Subcutaneous abdominal adipose tissue (tissue), 5 donors: ENCODE data around the gene SBK3.

ENCODE experiments used
- H3K27ac ChIP-seq: one replicate; pipeline ENCODE4 v1.7.0; 2013; ENCODE audit warnings: low read depth, mild to moderate bottlenecking, inconsistent platforms, low read length, moderate library complexity
- H3K27me3 ChIP-seq, 5 donors: one replicate each; pipeline ENCODE4 v1.7.0; 2013; ENCODE audit warnings: low read length in 5 of 5, inconsistent platforms in 1 of 5; ENCODE audit not compliant: control insufficient read depth in 5 of 5, insufficient read depth in 4 of 5
- H3K36me3 ChIP-seq, 5 donors: one replicate each; pipeline ENCODE4 v1.7.0; 2013; ENCODE audit warnings: low read length in 5 of 5; ENCODE audit not compliant: control insufficient read depth in 5 of 5, insufficient read depth in 5 of 5
- H3K4me1 ChIP-seq, 5 donors: one replicate each; pipeline ENCODE4 v1.7.0; 2013; ENCODE audit warnings: low read length in 5 of 5, mild to moderate bottlenecking in 3 of 5, moderate library complexity in 1 of 5; ENCODE audit not compliant: control insufficient read depth in 5 of 5, insufficient read depth in 5 of 5
- H3K4me3 ChIP-seq, 5 donors: one replicate each; pipeline ENCODE4 v1.7.0; 2013; ENCODE audit warnings: low read length in 5 of 5, low read depth in 1 of 5
- H3K9ac ChIP-seq, 5 donors: one replicate each; pipeline ENCODE4 v1.7.0; 2013; ENCODE audit warnings: low read length in 5 of 5, mild to moderate bottlenecking in 4 of 5, moderate library complexity in 3 of 5
- H3K9me3 ChIP-seq, 5 donors: one replicate each; pipeline ENCODE4 v1.7.0; 2013; ENCODE audit warnings: low read length in 5 of 5; ENCODE audit not compliant: control insufficient read depth in 5 of 5
- donor health status: healthy.
- donor health status: healthy.
- donor health status: healthy.
- donor health status: healthy.
- donor health status: healthy.

The SBK3 gene

DNA sequence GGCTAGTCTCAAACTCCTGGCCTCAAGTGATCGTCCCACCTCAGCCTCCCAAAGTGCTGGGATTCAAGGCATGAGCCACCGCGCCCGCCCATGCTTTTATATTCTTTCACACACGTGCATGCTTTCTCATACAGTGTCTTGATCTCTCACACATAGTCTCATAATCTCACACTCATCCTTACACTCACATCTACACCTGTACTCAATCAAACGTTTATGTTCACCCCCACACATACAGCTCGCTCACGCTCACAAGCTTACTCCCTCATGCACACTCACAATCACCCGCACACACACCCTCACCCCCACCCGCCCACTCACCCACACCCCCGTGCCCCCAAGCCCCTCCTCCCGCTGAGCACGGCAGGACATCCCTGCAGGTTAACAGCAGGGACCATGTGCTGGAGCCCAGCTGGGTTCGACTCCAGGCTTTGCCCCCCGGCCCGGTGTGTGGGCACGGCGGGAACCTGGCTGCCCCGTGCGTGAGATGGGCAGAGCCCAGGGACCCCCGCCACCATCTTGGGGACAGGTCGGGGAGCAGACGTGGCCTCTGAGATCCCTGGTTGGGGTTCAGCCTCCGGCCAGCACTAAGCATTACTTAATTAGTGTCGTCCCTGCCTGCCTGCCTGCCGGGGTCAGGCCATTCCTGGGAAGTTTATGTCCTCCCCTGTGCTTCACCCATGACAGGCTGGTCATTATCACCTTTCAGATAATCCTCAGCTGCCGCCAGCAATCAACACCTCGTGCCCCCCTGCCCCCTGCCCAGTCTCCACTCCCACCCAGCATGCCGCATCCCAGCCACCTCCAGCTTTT is 19.8 kb downstream of the SBK3 start:
- Histone ChIP-seq H3K4me1 (peaks cover 3 to 27% (median 24%) of the 10 kb centered on the region in 5 donors), H3K36me3 (no peaks in the 10 kb centered on the region), H3K4me3 (no peak overlapping the region), H3K27ac (no peak overlapping the region), H3K27me3 (peaks cover 0 to 20% (median 9%) of the 10 kb centered on the region in 5 donors), H3K9me3 (no peaks in the 10 kb centered on the region), H3K9ac (no peak overlapping the region)

- Histone ChIP-seq H3K4me3 (no peak overlapping the region), H3K27me3 (peaks cover 0 to 5% (median 2%) of the 10 kb centered on the region in 5 donors), H3K36me3 (peaks cover 0 to 2% (median 0%) of the 10 kb centered on the region in 5 donors), H3K9ac (no peak overlapping the region), H3K27ac (no peak overlapping the region), H3K9me3 (no peaks in the 10 kb centered on the region), H3K4me1 (peaks cover 0 to 22% (median 19%) of the 10 kb centered on the region in 5 donors)
Measured at GRCh38 chr19:55520691-55521292, 24.6 kb downstream of the SBK3 start.

- Histone ChIP-seq H3K36me3 (peaks cover 0 to 2% (median 0%) of the 10 kb centered on the region in 5 donors), H3K9ac (no peak overlapping the region), H3K4me3 (no peak overlapping the region), H3K27me3 (no peaks in the 10 kb centered on the region), H3K4me1 (peaks cover 0 to 19% (median 16%) of the 10 kb centered on the region in 5 donors), H3K27ac (no peak overlapping the region), H3K9me3 (no peaks in the 10 kb centered on the region)
Measured at GRCh38 chr19:55519451-55520311, 25.7 kb downstream of the SBK3 start.

- peaks cover 0 to 10% (median 0%) of the 10 kb centered on the region in 5 donors for H3K27me3 ChIP-seq
- H3K27ac ChIP-seq = peak overlapping the region; percentile 65
- H3K36me3 ChIP-seq = peaks cover 0 to 9% (median 0%) of the 10 kb centered on the region in 5 donors
- H3K9ac ChIP-seq = peak overlapping the region; percentile 45 to 76 (median 62)
- H3K4me3 ChIP-seq = peak overlapping the region; percentile 26 to 66 (median 61)
- H3K9me3 ChIP-seq = no peaks in the 10 kb centered on the region
- H3K4me1 ChIP-seq = peaks cover 0 to 16% (median 14%) of the 10 kb centered on the region in 5 donors
Measured at GRCh38 chr19:55516878-55517620, 28.3 kb downstream of the SBK3 start.

DNA sequence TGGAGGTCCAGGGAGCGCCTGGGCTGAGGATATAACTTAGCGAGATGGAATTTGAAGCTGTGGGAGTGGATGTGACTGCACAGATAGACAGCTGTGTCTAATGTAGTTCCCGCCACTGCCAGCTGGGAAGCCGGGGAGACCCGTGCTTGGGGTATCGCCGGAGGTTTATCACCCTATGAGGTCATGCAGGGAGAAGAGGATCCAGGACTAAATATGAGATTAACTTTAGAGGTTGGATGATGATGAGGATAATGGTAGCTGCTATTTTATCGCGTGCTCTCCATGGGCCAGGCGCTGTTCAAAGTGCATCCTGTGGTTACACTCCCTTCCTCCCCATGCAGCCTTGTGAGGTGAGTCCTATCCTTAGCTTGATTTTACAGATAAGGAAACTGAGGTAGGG is 37.2 kb downstream of the SBK3 start:
- H3K27me3 ChIP-seq = peaks cover 0 to 5% (median 3%) of the 10 kb centered on the region in 5 donors
- no peak overlapping the region for H3K27ac ChIP-seq
- no peak overlapping the region for H3K4me3 ChIP-seq
- H3K4me1 ChIP-seq = peaks cover 0 to 11% (median 10%) of the 10 kb centered on the region in 5 donors
- H3K36me3 ChIP-seq = peaks cover 0 to 5% (median 0%) of the 10 kb centered on the region in 5 donors
- no peaks in the 10 kb centered on the region for H3K9me3 ChIP-seq
- no peak overlapping the region for H3K9ac ChIP-seq

GRCh38 chr19:55504981-55505380 is 40.4 kb downstream of the SBK3 start:
- H3K4me1 ChIP-seq = peaks cover 0 to 11% (median 10%) of the 10 kb centered on the region in 5 donors
- H3K4me3 ChIP-seq = no peak overlapping the region
- no peak overlapping the region for H3K27ac ChIP-seq
- H3K27me3 ChIP-seq = peaks cover 0 to 3% (median 3%) of the 10 kb centered on the region in 5 donors
- no peak overlapping the region for H3K9ac ChIP-seq
- H3K9me3 ChIP-seq = no peaks in the 10 kb centered on the region
- peaks cover 0 to 18% (median 9%) of the 10 kb centered on the region in 5 donors for H3K36me3 ChIP-seq

- H3K9ac ChIP-seq = no peak overlapping the region
- peaks cover 0 to 21% (median 9%) of the 10 kb centered on the region in 5 donors for H3K36me3 ChIP-seq
- no peaks in the 10 kb centered on the region for H3K9me3 ChIP-seq
- peaks cover 0 to 3% (median 3%) of the 10 kb centered on the region in 5 donors for H3K27me3 ChIP-seq
- H3K27ac ChIP-seq = no peak overlapping the region
- H3K4me1 ChIP-seq = peaks cover 0 to 11% (median 10%) of the 10 kb centered on the region in 5 donors
- peak overlapping the region in 3 of 5 donors; percentile 52 to 71 (median 60) for H3K4me3 ChIP-seq
Measured at GRCh38 chr19:55504252-55504603, 41.1 kb downstream of the SBK3 start.

GRCh38 chr19:55503502-55504251 is 41.7 kb downstream of the SBK3 start:
- no peak overlapping the region for H3K9ac ChIP-seq
- peak overlapping the region; percentile 52 to 71 (median 59) for H3K4me3 ChIP-seq
- peaks cover 0 to 11% (median 10%) of the 10 kb centered on the region in 5 donors for H3K4me1 ChIP-seq
- no peak overlapping the region for H3K27ac ChIP-seq
- peaks cover 0 to 27% (median 9%) of the 10 kb centered on the region in 5 donors for H3K36me3 ChIP-seq
- H3K9me3 ChIP-seq = no peaks in the 10 kb centered on the region
- H3K27me3 ChIP-seq = peaks cover 0 to 3% (median 0%) of the 10 kb centered on the region in 5 donors

GRCh38 chr19:55503157-55503501 is 42.2 kb downstream of the SBK3 start:
- Histone ChIP-seq H3K9me3 (no peaks in the 10 kb centered on the region), H3K27me3 (peaks cover 0 to 3% (median 0%) of the 10 kb centered on the region in 5 donors), H3K4me3 (peak overlapping the region in 1 of 5 donors; percentile 71), H3K36me3 (peaks cover 0 to 28% (median 9%) of the 10 kb centered on the region in 5 donors), H3K4me1 (peaks cover 0 to 11% (median 10%) of the 10 kb centered on the region in 5 donors), H3K27ac (no peak overlapping the region), H3K9ac (no peak overlapping the region)
